Thoracic aorta (tissue), 2 donors: ENCODE results near the gene DDX6. TPM values are rescaled to one million over a fixed set of nuclear protein-coding genes. Genes with fewer than 3 reads are reported as not detected.

ENCODE experiments used
- ATAC-seq: fragments of 150-250 bp; one replicate; pipeline ENCODE4 v1.8.0; 2017; ENCODE audit warnings: low read depth; ENCODE audit not compliant: insufficient number of reproducible peaks, low FRiP score
- DNase-seq: peaks from one replicate; pipeline ENCODE4 v3.0.0-alpha.2; 2020; ENCODE audit warnings: low spot score
- H3K27ac ChIP-seq, 2 donors: fragments of 200-600 bp; sonication (generic); 1 replicate in 1 of 2; 2 replicates in 1 of 2; pipeline ENCODE4 v1.5.1; 2016; ENCODE audit warnings: mild to moderate bottlenecking in 2 of 2, moderate library complexity in 2 of 2
- H3K27me3 ChIP-seq: fragments of 200-600 bp; sonication (generic); replicated peaks from 2 replicates; pipeline ENCODE4 v1.6.0; 2016; ENCODE audit warnings: mild to moderate bottlenecking; ENCODE audit not compliant: insufficient read depth
- H3K36me3 ChIP-seq: fragments of 200-600 bp; sonication (generic); one replicate; pipeline ENCODE4 v1.5.1; 2016
- H3K4me1 ChIP-seq, 2 donors: fragments of 200-600 bp; sonication (generic); 1 replicate in 1 of 2; 2 replicates in 1 of 2; pipeline versions ENCODE4 v1.5.1 to v1.6.0; 2016; ENCODE audit warnings: low read depth in 2 of 2, mild to moderate bottlenecking in 1 of 2; ENCODE audit not compliant: control insufficient read depth in 1 of 2
- H3K4me3 ChIP-seq: fragments of 200-600 bp; sonication (generic); 2 replicates; pipeline ENCODE4 v1.5.1; 2016; ENCODE audit warnings: mild to moderate bottlenecking
- H3K9me3 ChIP-seq: fragments of 200-600 bp; sonication (generic); 2 replicates; pipeline ENCODE4 v1.5.1; 2016
- CTCF ChIP-seq: fragments of 200-600 bp; sonication (generic); IDR thresholded peaks from one replicate; pipeline ENCODE4 v1.5.1; 2019; ENCODE audit warnings: antibody characterized with exemption
- total RNA-seq, 2 donors: library from RNA; depleted of rRNA; stranded (reverse); fragments of >200 nt; gene quantifications; one replicate each; pipeline versions ENCODE4 v1.1.0 to v1.2.3, GENCODE V29; 2016

The DDX6 gene
- total RNA-seq, 2 donors from 2014 or later, result 77.2 to 161 TPM

DNA sequence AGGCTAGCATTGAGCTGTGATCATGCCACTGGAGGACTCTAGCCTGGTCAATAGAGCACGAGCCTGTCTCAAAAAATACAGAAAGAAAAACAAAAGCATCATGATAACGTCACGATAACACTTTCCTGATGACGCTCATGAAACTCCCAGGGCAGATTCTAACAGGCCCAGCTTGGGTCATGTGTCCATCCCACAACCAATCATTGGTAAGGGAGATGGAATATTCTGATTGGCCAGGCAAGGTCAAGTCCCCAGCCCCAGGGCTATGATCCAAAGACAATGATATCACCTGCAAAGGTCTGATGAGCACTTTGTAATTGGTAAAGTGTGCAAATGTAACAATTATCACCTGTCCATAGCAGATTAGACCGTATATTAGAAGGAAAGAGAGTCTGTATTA lies 21.5 kb upstream of the DDX6 start:
- TF ChIP-seq CTCF, result no peak
- H3K27me3 ChIP-seq, result no peaks in the 10 kb centered on the region
- no peaks in the 10 kb centered on the region for H3K4me1 ChIP-seq
- H3K9me3 ChIP-seq, result no peaks in the 10 kb centered on the region
- ATAC-seq, result no peak
- no peak for DNase-seq
- no peak overlapping the region for H3K27ac ChIP-seq
- H3K4me3 ChIP-seq, result no peak overlapping the region
- H3K36me3 ChIP-seq, result no peaks in the 10 kb centered on the region

- TF ChIP-seq CTCF, result no peak
- Histone ChIP-seq H3K9me3 (no peaks in the 10 kb centered on the region), H3K27me3 (no peaks in the 10 kb centered on the region), H3K4me3 (no peak overlapping the region), H3K4me1 (no peaks in the 10 kb centered on the region), H3K27ac (no peak overlapping the region), H3K36me3 (no peaks in the 10 kb centered on the region)
- DNase-seq (no peak), ATAC-seq (no peak)
Measured at GRCh38 chr11:118807800-118808778, 17.1 kb upstream of the DDX6 start.

GRCh38 chr11:118806400-118806799 lies 15.4 kb upstream of the DDX6 start:
- no peak overlapping the region for H3K4me3 ChIP-seq
- no peak for TF ChIP-seq CTCF
- no peak for ATAC-seq
- no peak for DNase-seq
- H3K36me3 ChIP-seq, result no peaks in the 10 kb centered on the region
- H3K9me3 ChIP-seq, result no peaks in the 10 kb centered on the region
- H3K4me1 ChIP-seq, result no peaks in the 10 kb centered on the region
- H3K27ac ChIP-seq, result no peak overlapping the region
- H3K27me3 ChIP-seq, result no peaks in the 10 kb centered on the region

DNA sequence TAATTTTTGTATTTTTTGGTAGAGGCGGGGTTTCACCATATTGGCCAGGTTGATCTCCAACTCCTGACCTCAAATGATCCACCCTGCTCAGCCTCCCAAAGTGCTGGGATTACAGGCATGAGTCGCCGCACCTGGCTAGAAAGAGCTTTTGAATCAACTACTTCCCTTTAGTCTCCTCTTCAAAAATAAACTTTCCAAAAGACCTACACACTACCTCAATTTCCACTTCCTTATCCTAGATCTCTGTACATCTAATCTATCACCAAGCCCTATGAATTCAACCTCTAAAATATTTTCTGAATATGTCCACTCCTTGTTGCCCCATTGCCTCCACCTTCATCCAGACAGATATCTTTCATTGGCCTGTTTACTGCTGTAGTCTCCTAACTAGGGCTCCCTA lies 13.1 kb upstream of the DDX6 start:
- no peak overlapping the region for H3K27ac ChIP-seq
- no peaks in the 10 kb centered on the region for H3K27me3 ChIP-seq
- H3K36me3 ChIP-seq, result no peaks in the 10 kb centered on the region
- no peak for TF ChIP-seq CTCF
- no peak for ATAC-seq
- H3K9me3 ChIP-seq, result no peaks in the 10 kb centered on the region
- no peak for DNase-seq
- no peaks in the 10 kb centered on the region for H3K4me1 ChIP-seq
- H3K4me3 ChIP-seq, result no peak overlapping the region

GRCh38 chr11:118799372-118799771 lies 8.4 kb upstream of the DDX6 start:
- no peaks in the 10 kb centered on the region for H3K9me3 ChIP-seq
- TF ChIP-seq CTCF, result no peak
- no peaks in the 10 kb centered on the region for H3K27me3 ChIP-seq
- no peak overlapping the region for H3K4me3 ChIP-seq
- no peaks in the 10 kb centered on the region for H3K36me3 ChIP-seq
- no peak overlapping the region for H3K27ac ChIP-seq
- H3K4me1 ChIP-seq, result no peaks in the 10 kb centered on the region
- ATAC-seq (no peak), DNase-seq (no peak)
